CD4-positive, alpha-beta T cell (primary cell): ENCODE measurements around the gene MBOAT1. TPM values are rescaled to one million over a fixed set of nuclear protein-coding genes. Genes with fewer than 3 reads are reported as not detected.

Source experiments
- ATAC-seq: fragments of 200-7000 bp; cut with Tn5 transposase; one replicate; pipeline ENCODE4 v1.10.0; 2022; ENCODE audit warnings: mild to moderate bottlenecking; ENCODE audit not compliant: poor library complexity
- CTCF ChIA-PET: fragments of 350-600 bp; sonication (Branson Sonifier 250); formaldehyde crosslinking; loops from one replicate; lab custom pipeline; 2021; ENCODE audit warnings: antibody characterized with exemption, inconsistent platforms; lab: Charles Lee
- POLR2A ChIA-PET: fragments of 350-600 bp; sonication (Branson Sonifier 250); formaldehyde crosslinking; loops from one replicate; lab custom pipeline; 2021; ENCODE audit warnings: antibody characterized with exemption, inconsistent platforms; lab: Charles Lee
- DNase-seq, 14 experiments: peaks; one replicate each; pipeline ENCODE4 v3.0.0-alpha.2; 2013 to 2020; ENCODE audit warnings: mixed read lengths in 2 of 14
- H3K27ac ChIP-seq, 2 donors: one replicate each; pipeline versions ENCODE4 v1.5.1 to v1.7.0; 2013; ENCODE audit warnings: low read length in 2 of 2, low read depth in 1 of 2, mild to moderate bottlenecking in 1 of 2
- H3K27me3 ChIP-seq, 2 experiments: 1 replicate in 1 of 2; 2 replicates in 1 of 2; pipeline versions ENCODE4 v1.6.1 to v1.7.0; 2013; ENCODE audit warnings: low read length in 2 of 2, control low read depth in 1 of 2, mild to moderate bottlenecking in 1 of 2, moderate library complexity in 1 of 2; ENCODE audit not compliant: insufficient read depth in 2 of 2, control insufficient read depth in 1 of 2
- H3K36me3 ChIP-seq: one replicate; pipeline ENCODE4 v1.6.1; 2013; ENCODE audit warnings: low read length, control low read depth; ENCODE audit not compliant: insufficient read depth
- H3K4me1 ChIP-seq: one replicate; pipeline ENCODE4 v1.6.1; 2013; ENCODE audit warnings: low read length, control low read depth; ENCODE audit not compliant: insufficient read depth
- H3K4me3 ChIP-seq: one replicate; pipeline ENCODE4 v1.5.1; 2013; ENCODE audit warnings: mild to moderate bottlenecking, low read length, moderate library complexity
- H3K9me3 ChIP-seq, 2 experiments: 1 replicate in 1 of 2; 2 replicates in 1 of 2; pipeline versions ENCODE4 v1.6.1 to v1.7.0; 2013; ENCODE audit warnings: low read length in 2 of 2, mild to moderate bottlenecking in 2 of 2, control low read depth in 1 of 2, moderate library complexity in 1 of 2; ENCODE audit not compliant: control insufficient read depth in 1 of 2, insufficient read depth in 1 of 2
- H3K27ac Mint-ChIP-seq: one replicate; pipeline ENCODE4 v1.8.0; 2020; ENCODE audit warnings: mixed read lengths
- H3K27me3 Mint-ChIP-seq: one replicate; pipeline ENCODE4 v1.8.0; 2021; ENCODE audit warnings: mixed read lengths
- H3K36me3 Mint-ChIP-seq: one replicate; pipeline ENCODE4 v1.8.0; 2021; ENCODE audit warnings: low read depth, mixed read lengths
- H3K4me1 Mint-ChIP-seq: one replicate; pipeline ENCODE4 v1.8.0; 2021; ENCODE audit warnings: low read depth, mixed read lengths
- H3K4me3 Mint-ChIP-seq: one replicate; pipeline ENCODE4 v1.8.0; 2020; ENCODE audit warnings: mild to moderate bottlenecking, mixed read lengths
- H3K9me3 Mint-ChIP-seq: one replicate; pipeline ENCODE4 v1.8.0; 2020; ENCODE audit warnings: mixed read lengths
- intact Hi-C, 2 experiments: fragments of 100-400 bp; cut with DNase I in 1 of 2; cut with micrococcal nuclease in 1 of 2; formaldehyde crosslinking; loops; one replicate each; pipeline versions ENCODE4 v1.15.1 to v1.9.0; 2023 to 2025; cut with DNase I, micrococcal nuclease
- total RNA-seq, 174 experiments: library from RNA in 2 of 174; stranded (reverse) in 2 of 174; gene quantifications; one replicate each; pipeline ENCODE4 v1.2.3 and lab custom pipeline; 2021 to 2026
- TF ChIP-seq, protein P1 (sequence below): fragments of 200-600 bp; IDR thresholded peaks from one replicate; pipeline ENCODE4 v1.8.0; 2022; ENCODE audit warnings: antibody characterized with exemption, mild to moderate bottlenecking

Gene MBOAT1
- total RNA-seq, 2 experiments from 2014 or later: 17.2 to 18.5 TPM

GRCh38 chr6:20230401-20231119 is 18.3 kb upstream of the MBOAT1 start:
- ChIA-PET CTCF (no interaction called here), POLR2A (no interaction called here)
- Histone ChIP-seq H3K4me1 (no peaks in the 10 kb centered on the region), H3K9me3 (no peaks in the 10 kb centered on the region), H3K4me3 (no peak overlapping the region), H3K36me3 (no peaks in the 10 kb centered on the region), H3K27ac (no peak overlapping the region), H3K27me3 (no peaks in the 10 kb centered on the region)
- Mint-ChIP-seq H3K4me3 (no peak overlapping the region), H3K27me3 (no peaks in the 10 kb centered on the region), H3K9me3 (no peaks in the 10 kb centered on the region), H3K27ac (no peak overlapping the region), H3K4me1 (no peaks in the 10 kb centered on the region), H3K36me3 (no peaks in the 10 kb centered on the region)
- DNase-seq (no peak), ATAC-seq (no peak)
- TF ChIP-seq, protein P1, sequence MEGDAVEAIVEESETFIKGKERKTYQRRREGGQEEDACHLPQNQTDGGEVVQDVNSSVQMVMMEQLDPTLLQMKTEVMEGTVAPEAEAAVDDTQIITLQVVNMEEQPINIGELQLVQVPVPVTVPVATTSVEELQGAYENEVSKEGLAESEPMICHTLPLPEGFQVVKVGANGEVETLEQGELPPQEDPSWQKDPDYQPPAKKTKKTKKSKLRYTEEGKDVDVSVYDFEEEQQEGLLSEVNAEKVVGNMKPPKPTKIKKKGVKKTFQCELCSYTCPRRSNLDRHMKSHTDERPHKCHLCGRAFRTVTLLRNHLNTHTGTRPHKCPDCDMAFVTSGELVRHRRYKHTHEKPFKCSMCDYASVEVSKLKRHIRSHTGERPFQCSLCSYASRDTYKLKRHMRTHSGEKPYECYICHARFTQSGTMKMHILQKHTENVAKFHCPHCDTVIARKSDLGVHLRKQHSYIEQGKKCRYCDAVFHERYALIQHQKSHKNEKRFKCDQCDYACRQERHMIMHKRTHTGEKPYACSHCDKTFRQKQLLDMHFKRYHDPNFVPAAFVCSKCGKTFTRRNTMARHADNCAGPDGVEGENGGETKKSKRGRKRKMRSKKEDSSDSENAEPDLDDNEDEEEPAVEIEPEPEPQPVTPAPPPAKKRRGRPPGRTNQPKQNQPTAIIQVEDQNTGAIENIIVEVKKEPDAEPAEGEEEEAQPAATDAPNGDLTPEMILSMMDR: no peak
- intact Hi-C loops: no loop called here

DNA sequence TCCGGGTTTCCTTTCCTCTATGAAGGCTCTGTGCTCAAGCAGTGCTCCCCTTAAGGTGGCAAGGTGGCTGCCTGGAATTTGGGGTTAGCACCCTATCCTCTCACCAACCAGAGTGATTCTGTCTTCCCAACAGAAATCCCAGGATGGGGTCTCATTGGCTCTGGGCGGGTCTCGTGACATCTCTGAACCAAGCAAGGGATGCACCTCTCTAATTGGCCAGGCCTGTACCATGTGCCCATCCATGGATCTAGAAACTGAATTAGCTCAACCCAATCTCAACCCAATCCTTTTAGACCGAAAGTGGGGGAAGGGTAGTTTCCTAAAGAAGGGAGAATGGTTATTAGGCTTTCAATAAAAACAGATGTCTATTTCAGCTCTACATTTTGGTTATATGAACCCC is 17.6 kb upstream of the MBOAT1 start:
- Mint-ChIP-seq H3K36me3 (no peaks in the 10 kb centered on the region), H3K27ac (no peak overlapping the region), H3K4me1 (no peaks in the 10 kb centered on the region), H3K4me3 (no peak overlapping the region), H3K27me3 (no peaks in the 10 kb centered on the region), H3K9me3 (no peaks in the 10 kb centered on the region)
- ATAC-seq: no peak
- ChIA-PET CTCF (no interaction called here), POLR2A (no interaction called here)
- H3K27me3 ChIP-seq: no peaks in the 10 kb centered on the region
- no peak for DNase-seq
- H3K4me1 ChIP-seq: no peaks in the 10 kb centered on the region
- intact Hi-C loops: no loop called here
- no peak overlapping the region for H3K4me3 ChIP-seq
- no peak overlapping the region for H3K27ac ChIP-seq
- no peaks in the 10 kb centered on the region for H3K36me3 ChIP-seq
- H3K9me3 ChIP-seq: no peaks in the 10 kb centered on the region
- TF ChIP-seq, protein P1: no peak

- no peaks in the 10 kb centered on the region for H3K4me1 ChIP-seq
- Mint-ChIP-seq H3K36me3 (no peaks in the 10 kb centered on the region), H3K27me3 (no peaks in the 10 kb centered on the region), H3K4me1 (no peaks in the 10 kb centered on the region), H3K27ac (no peak overlapping the region), H3K9me3 (no peaks in the 10 kb centered on the region), H3K4me3 (no peak overlapping the region)
- H3K9me3 ChIP-seq: no peaks in the 10 kb centered on the region
- ChIA-PET POLR2A (no interaction called here), CTCF (no interaction called here)
- ATAC-seq (no peak), DNase-seq (no peak)
- H3K27ac ChIP-seq: no peak overlapping the region
- TF ChIP-seq, protein P1: no peak
- no peaks in the 10 kb centered on the region for H3K27me3 ChIP-seq
- no peak overlapping the region for H3K4me3 ChIP-seq
- intact Hi-C loops: no loop called here
- no peaks in the 10 kb centered on the region for H3K36me3 ChIP-seq
These were observed 15.1 kb upstream of the MBOAT1 start for GRCh38 chr6:20227350-20227749.
